GM19452 (cell line): ENCODE results near the gene TLR7.

Experiments used
- ATAC-seq: cut with Tn5 transposase; IDR thresholded peaks from one replicate; pipeline ENCODE4 v1.9.1; 2021; ENCODE audit not compliant: unreplicated experiment

TLR7 gene

DNA sequence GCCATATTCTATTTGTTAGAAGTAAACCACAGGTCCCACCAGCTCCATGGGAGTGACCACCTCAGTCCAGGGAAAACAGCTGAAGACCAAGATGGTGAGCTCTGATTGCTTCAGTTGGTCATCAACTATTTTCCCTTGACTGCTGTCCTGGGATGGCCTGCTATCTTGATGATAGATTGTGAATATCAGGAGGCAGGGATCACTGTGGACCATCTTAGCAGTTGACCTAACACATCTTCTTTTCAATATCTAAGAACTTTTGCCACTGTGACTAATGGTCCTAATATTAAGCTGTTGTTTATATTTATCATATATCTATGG lies 55.7 kb downstream of the TLR7 start:
- ATAC-seq: no peak

DNA sequence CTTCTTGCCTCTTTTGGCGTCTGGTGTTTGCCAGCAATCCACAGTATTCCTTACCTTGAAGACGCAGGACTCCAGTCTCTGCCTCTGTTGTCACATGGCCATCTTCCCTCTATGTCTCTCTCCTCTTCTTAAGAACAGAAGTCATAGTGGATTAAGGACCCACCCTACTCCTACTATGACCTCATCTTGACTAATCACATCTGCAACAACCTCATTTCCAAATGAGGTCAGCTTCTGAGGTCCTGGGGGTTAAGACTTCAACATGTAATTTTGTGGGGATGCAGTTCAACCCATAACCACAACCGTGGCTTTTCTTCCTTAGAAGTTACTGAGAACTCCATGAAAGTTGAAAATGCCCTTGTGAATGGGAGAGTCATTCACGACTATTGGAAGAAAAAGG lies 62.8 kb downstream of the TLR7 start:
- ATAC-seq: no peak

- ATAC-seq: no peak
These were observed 63.3 kb downstream of the TLR7 start for GRCh38 chrX:12930150-12930549.

DNA sequence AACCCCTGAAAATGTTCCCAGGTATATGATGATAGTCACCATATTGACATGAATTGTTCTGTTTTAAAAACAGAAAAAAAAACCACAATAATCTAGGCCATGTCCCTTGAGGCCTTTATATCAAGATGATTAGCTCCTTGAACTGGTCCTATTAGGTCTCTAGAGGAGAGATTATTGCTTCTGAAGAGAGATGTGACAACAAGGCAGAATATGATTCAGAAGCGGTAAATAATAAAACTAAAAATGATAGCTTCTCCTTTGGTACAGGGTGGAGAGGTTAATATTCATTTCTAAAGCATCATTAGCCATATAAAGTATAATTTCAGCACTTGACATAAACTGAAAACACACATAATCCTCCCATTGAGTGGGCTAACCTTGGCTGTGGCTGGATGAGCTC lies 65.4 kb downstream of the TLR7 start:
- no peak for ATAC-seq

GRCh38 chrX:12934850-12935249 lies 68.0 kb downstream of the TLR7 start:
- ATAC-seq: no peak

DNA sequence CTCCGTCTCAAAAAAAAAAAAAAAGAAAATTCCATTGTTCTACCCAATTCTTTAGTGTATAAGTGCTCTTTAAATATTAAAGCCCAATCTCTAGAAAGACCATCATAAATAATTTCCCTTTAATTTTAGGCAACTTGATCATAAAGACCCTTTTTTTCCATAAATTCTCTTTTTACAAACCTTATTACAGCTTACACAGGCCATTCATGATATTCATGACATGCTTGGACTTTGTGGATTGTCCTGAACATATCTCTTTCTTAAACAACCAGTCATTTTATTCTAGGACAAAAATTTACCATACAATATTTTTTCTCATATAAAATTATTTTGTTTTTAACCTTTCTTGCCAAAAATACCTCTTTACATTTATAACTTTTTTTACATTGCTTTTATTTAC lies 70.1 kb downstream of the TLR7 start:
- ATAC-seq: no peak
